ENCODE data around the gene ZNF561.
"Not testable (repeated sequence)": the region's sequence is repeated elsewhere in the genome, so short reads cannot be mapped to it uniquely, and the experiment has no call there.

Gene ZNF561

GRCh38 chr19:9621156-9622037, at the start of gene ZNF561:
Gene ZNF561, minus strand, starts transcription at chr19:9621232. Its CDS starts 1,776 bp downstream, at chr19:9619456.
- peak; percentile 93 for DNase-seq

- DNase-seq: no peak
Observed at GRCh38 chr19:9668544-9668943, 47.5 kb upstream of the ZNF561 start.

GRCh38 chr19:9667898-9668297, 46.9 kb upstream of the ZNF561 start:
- no peak for DNase-seq

GRCh38 chr19:9658769-9659168, 37.7 kb upstream of the ZNF561 start:
- DNase-seq: no peak

GRCh38 chr19:9653066-9653555, 32.1 kb upstream of the ZNF561 start:
- not testable (repeated sequence) for DNase-seq

- not testable (repeated sequence) for DNase-seq
Observed at GRCh38 chr19:9651464-9651863, 30.4 kb upstream of the ZNF561 start.

- no peak for DNase-seq
Observed at GRCh38 chr19:9650345-9650744, 29.3 kb upstream of the ZNF561 start.

- DNase-seq: no peak
Observed at GRCh38 chr19:9645472-9645871, 24.4 kb upstream of the ZNF561 start.

GRCh38 chr19:9644472-9644871, 23.4 kb upstream of the ZNF561 start:
- DNase-seq: no peak

GRCh38 chr19:9641810-9642209, 20.8 kb upstream of the ZNF561 start:
- no peak for DNase-seq

- DNase-seq: no peak
Observed at GRCh38 chr19:9640956-9641355, 19.9 kb upstream of the ZNF561 start.

GRCh38 chr19:9636018-9636417, 15.0 kb upstream of the ZNF561 start:
- no peak for DNase-seq

GRCh38 chr19:9627856-9628255, 6.8 kb upstream of the ZNF561 start:
- no peak for DNase-seq

GRCh38 chr19:9622531-9622930, 1.5 kb upstream of the ZNF561 start:
- DNase-seq: no peak

GRCh38 chr19:9620842-9621155, 233 bp downstream of the ZNF561 start:
- no peak for DNase-seq

GRCh38 chr19:9615844-9616243, 5.2 kb downstream of the ZNF561 start:
- DNase-seq: no peak

- no peak for DNase-seq
Observed at GRCh38 chr19:9610484-9611113, 10.4 kb downstream of the ZNF561 start.

- no peak for DNase-seq
Observed at GRCh38 chr19:9608912-9609311, 12.1 kb downstream of the ZNF561 start.

- DNase-seq: no peak
Observed at GRCh38 chr19:9597027-9597426, 24.0 kb downstream of the ZNF561 start.

- peak; percentile 40 for DNase-seq
Observed at GRCh38 chr19:9586764-9587163, 34.3 kb downstream of the ZNF561 start.

GRCh38 chr19:9584073-9584833, 36.8 kb downstream of the ZNF561 start, which contains the start of gene ZNF121:
Gene ZNF121, minus strand, starts transcription at chr19:9584504. Its CDS starts 16,407 bp downstream, at chr19:9568097.
- peak; percentile 93 for DNase-seq

GRCh38 chr19:9582081-9582725, 38.8 kb downstream of the ZNF561 start:
- DNase-seq: not testable (repeated sequence)

- DNase-seq: no peak
Observed at GRCh38 chr19:9580728-9581127, 40.3 kb downstream of the ZNF561 start.

Measured in left hindlimb (tissue), 1 donor.